ENCODE measurements around the gene ME3. TPM values are rescaled to one million over a fixed set of nuclear protein-coding genes. Genes with fewer than 3 reads are reported as not detected.

Gene ME3
- total RNA-seq, 1 experiment from 2014 or later = 1.8 TPM

- TF ChIP-seq TEAD1 (CRISPR knock-in tag; IDR thresholded peaks at IDR 0.05) (no peak), ZNF512 (CRISPR knock-in tag; IDR thresholded peaks at IDR 0.05; ENCODE audit: borderline replicate concordance) (no peak), RELA (CRISPR knock-in tag; IDR thresholded peaks at IDR 0.05; ENCODE audit: borderline replicate concordance) (no peak)
These were observed 269.0 kb downstream of the ME3 start (continued) for GRCh38 chr11:86403458-86403857.

- DNase-seq (ENCODE audit: low spot score) = no peak
- POLR2A ChIA-PET = interaction anchor here (0.7 kb wide), 1 partner anchor 364 kb away, joined by 4 read pairs; no protein-coding TSS in a partner anchor
- Mint-ChIP-seq H3K4me1 (peaks cover 30% of the 10 kb centered on the region), H3K9me3 (peaks cover 5% of the 10 kb centered on the region; the same call in 1 of the 2 replicates), H3K27me3 (ENCODE audit: low read depth) (no peaks in the 10 kb centered on the region), H3K27ac (no peak overlapping the region), H3K36me3 (peaks cover 2% of the 10 kb centered on the region; the same call in 1 of the 2 replicates), H3K4me3 (no peak overlapping the region)
- TF ChIP-seq OVOL2 (CRISPR knock-in tag; IDR thresholded peaks at IDR 0.05; ENCODE audit: borderline replicate concordance) = no peak
- TF ChIP-seq, protein P1, sequence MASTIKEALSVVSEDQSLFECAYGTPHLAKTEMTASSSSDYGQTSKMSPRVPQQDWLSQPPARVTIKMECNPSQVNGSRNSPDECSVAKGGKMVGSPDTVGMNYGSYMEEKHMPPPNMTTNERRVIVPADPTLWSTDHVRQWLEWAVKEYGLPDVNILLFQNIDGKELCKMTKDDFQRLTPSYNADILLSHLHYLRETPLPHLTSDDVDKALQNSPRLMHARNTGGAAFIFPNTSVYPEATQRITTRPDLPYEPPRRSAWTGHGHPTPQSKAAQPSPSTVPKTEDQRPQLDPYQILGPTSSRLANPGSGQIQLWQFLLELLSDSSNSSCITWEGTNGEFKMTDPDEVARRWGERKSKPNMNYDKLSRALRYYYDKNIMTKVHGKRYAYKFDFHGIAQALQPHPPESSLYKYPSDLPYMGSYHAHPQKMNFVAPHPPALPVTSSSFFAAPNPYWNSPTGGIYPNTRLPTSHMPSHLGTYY (CRISPR knock-in tag; IDR thresholded peaks at IDR 0.05) = no peak
- TF ChIP-seq, protein P2, sequence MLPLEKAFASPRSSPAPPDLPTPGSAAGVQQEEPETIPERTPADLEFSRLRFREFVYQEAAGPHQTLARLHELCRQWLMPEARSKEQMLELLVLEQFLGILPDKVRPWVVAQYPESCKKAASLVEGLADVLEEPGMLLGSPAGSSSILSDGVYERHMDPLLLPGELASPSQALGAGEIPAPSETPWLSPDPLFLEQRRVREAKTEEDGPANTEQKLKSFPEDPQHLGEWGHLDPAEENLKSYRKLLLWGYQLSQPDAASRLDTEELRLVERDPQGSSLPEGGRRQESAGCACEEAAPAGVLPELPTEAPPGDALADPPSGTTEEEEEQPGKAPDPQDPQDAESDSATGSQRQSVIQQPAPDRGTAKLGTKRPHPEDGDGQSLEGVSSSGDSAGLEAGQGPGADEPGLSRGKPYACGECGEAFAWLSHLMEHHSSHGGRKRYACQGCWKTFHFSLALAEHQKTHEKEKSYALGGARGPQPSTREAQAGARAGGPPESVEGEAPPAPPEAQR (CRISPR knock-in tag; IDR thresholded peaks at IDR 0.05) = no peak
- no peak for TF ChIP-seq ZBTB43 (CRISPR knock-in tag; IDR thresholded peaks at IDR 0.05)
- no peak for ATAC-seq
- CTCF ChIA-PET = interaction anchor here (1.1 kb wide), 1 partner anchor 37 kb away, joined by 3 read pairs; no protein-coding TSS in a partner anchor
These were observed 274.3 kb downstream of the ME3 start for GRCh38 chr11:86398106-86398505.

DNA sequence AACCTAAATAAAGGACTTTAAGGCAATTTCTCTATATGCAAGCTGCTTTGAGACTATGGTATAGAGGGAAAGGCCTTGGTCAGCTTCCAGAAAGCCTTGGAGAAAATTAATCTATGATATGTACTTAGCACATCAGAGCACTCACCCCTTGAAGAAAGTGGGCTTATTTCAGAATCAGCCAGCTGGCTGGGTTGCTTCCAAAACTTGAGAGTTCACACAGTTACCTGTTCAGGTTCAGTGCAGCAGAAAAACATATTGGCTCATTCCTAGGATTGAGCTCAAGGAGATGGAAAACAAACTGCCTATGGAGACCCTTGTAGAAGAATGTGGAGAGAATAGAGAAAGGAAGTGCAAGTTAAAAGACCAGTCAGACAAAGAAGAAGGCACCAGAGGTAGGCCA lies 275.1 kb downstream of the ME3 start:
- ATAC-seq (no peak), DNase-seq (ENCODE audit: low spot score) (no peak)
- H3K36me3 Mint-ChIP-seq = peaks cover 2% of the 10 kb centered on the region; the same call in 1 of the 2 replicates
- H3K4me1 Mint-ChIP-seq = peaks cover 30% of the 10 kb centered on the region
- H3K27ac Mint-ChIP-seq = no peak overlapping the region
- ChIA-PET POLR2A (no interaction called here), CTCF (interaction anchor here (0.6 to 1.1 kb wide), 2 partner anchors 37 to 38 kb away, joined by 3 read pairs; no protein-coding TSS in a partner anchor)
- no peak overlapping the region for H3K4me3 Mint-ChIP-seq
- H3K27me3 Mint-ChIP-seq (ENCODE audit: low read depth) = no peaks in the 10 kb centered on the region
- peaks cover 5% of the 10 kb centered on the region; the same call in 1 of the 2 replicates for H3K9me3 Mint-ChIP-seq
- TF ChIP-seq ZNF512 (CRISPR knock-in tag; IDR thresholded peaks at IDR 0.05; ENCODE audit: borderline replicate concordance) (no peak), ZMAT4 (CRISPR knock-in tag; IDR thresholded peaks at IDR 0.05) (no peak), USF2 (CRISPR knock-in tag; IDR thresholded peaks at IDR 0.05) (no peak), ZNF263 (CRISPR knock-in tag; IDR thresholded peaks at IDR 0.05; ENCODE audit: low read depth) (no peak), NFATC4 (CRISPR knock-in tag; IDR thresholded peaks at IDR 0.05) (no peak), ATF3 (CRISPR knock-in tag; conservative IDR thresholded peaks at IDR 0.05) (no peak), IRF2 (CRISPR knock-in tag; IDR thresholded peaks at IDR 0.05; ENCODE audit: borderline replicate concordance, low read depth) (no peak), ZNF281 (CRISPR knock-in tag; IDR thresholded peaks at IDR 0.05) (no peak)
- TF ChIP-seq, protein P3, sequence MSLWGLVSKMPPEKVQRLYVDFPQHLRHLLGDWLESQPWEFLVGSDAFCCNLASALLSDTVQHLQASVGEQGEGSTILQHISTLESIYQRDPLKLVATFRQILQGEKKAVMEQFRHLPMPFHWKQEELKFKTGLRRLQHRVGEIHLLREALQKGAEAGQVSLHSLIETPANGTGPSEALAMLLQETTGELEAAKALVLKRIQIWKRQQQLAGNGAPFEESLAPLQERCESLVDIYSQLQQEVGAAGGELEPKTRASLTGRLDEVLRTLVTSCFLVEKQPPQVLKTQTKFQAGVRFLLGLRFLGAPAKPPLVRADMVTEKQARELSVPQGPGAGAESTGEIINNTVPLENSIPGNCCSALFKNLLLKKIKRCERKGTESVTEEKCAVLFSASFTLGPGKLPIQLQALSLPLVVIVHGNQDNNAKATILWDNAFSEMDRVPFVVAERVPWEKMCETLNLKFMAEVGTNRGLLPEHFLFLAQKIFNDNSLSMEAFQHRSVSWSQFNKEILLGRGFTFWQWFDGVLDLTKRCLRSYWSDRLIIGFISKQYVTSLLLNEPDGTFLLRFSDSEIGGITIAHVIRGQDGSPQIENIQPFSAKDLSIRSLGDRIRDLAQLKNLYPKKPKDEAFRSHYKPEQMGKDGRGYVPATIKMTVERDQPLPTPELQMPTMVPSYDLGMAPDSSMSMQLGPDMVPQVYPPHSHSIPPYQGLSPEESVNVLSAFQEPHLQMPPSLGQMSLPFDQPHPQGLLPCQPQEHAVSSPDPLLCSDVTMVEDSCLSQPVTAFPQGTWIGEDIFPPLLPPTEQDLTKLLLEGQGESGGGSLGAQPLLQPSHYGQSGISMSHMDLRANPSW (CRISPR knock-in tag; conservative IDR thresholded peaks at IDR 0.05; ENCODE audit: low read depth) = no peak
